K562 (cell line): ENCODE data around the gene TMEM53. TPM values are rescaled to one million over a fixed set of nuclear protein-coding genes. Genes with fewer than 3 reads are reported as not detected.

Experiments used
- CEBPB ChIP-seq: fragments of 450-650 bp; IDR thresholded peaks from 2 replicates; pipeline ENCODE4 v1.6.1; 2016; ENCODE audit warnings: missing genetic modification characterization, missing compliant biosample characterization
- CREB1 ChIP-seq, 2 experiments: sonication (generic) in 1 of 2; formaldehyde crosslinking in 1 of 2; IDR thresholded peaks; 2 replicates each; pipeline versions ENCODE4 v1.6.1 to v1.8.0; 2012 to 2022; ENCODE audit warnings: inconsistent platforms in 1 of 2, mild to moderate bottlenecking in 1 of 2, missing genetic modification reagents in 1 of 2, moderate library complexity in 1 of 2
- DMBX1 ChIP-seq: fragments of 250-450 bp; sonication (Bioruptor Pico); IDR thresholded peaks from 2 replicates; pipeline ENCODE4 v1.8.0; 2022; ENCODE audit warnings: inconsistent platforms, mild to moderate bottlenecking, moderate library complexity, borderline replicate concordance
- ETV5 ChIP-seq: sonication (generic); formaldehyde crosslinking; IDR thresholded peaks from 2 replicates; pipeline ENCODE4 v1.4.0; 2020; ENCODE audit warnings: low read depth, mild to moderate bottlenecking, missing genetic modification reagents
- HDAC8 ChIP-seq: fragments of 450-650 bp; IDR thresholded peaks from 2 replicates; pipeline ENCODE4 v1.6.1; 2016; ENCODE audit warnings: mild to moderate bottlenecking, missing genetic modification characterization, moderate library complexity, missing compliant biosample characterization
- HNRNPL ChIP-seq: fragments of 200-400 bp; formaldehyde crosslinking; IDR thresholded peaks from 2 replicates; pipeline ENCODE4 v1.6.1; 2017; ENCODE audit warnings: low read depth, mild to moderate bottlenecking, low read length
- KDM5B ChIP-seq: fragments of 200-600 bp; sonication (generic); IDR thresholded peaks from 2 replicates; pipeline ENCODE4 v1.6.1; 2012; ENCODE audit warnings: low read depth, mild to moderate bottlenecking, moderate library complexity, low read length, control low read depth, inconsistent platforms; ENCODE audit not compliant: insufficient replicate concordance
- MCM2 ChIP-seq: fragments of 450-650 bp; IDR thresholded peaks from 2 replicates; pipeline ENCODE4 v1.6.1; 2017; ENCODE audit warnings: low read depth, mild to moderate bottlenecking
- MTA1 ChIP-seq: fragments of 450-650 bp; IDR thresholded peaks from 2 replicates; pipeline ENCODE4 v1.6.1; 2017; ENCODE audit warnings: borderline replicate concordance
- MYNN ChIP-seq, 2 experiments: sonication (generic); formaldehyde crosslinking in 1 of 2; IDR thresholded peaks; 2 replicates each; pipeline versions ENCODE4 v1.5.0 to v1.6.1; 2016 to 2020; ENCODE audit warnings: antibody characterized with exemption in 1 of 2, missing genetic modification reagents in 1 of 2
- PPARD ChIP-seq: fragments of 250-450 bp; sonication (Bioruptor Pico); IDR thresholded peaks from 2 replicates; pipeline ENCODE4 v1.8.0; 2022; ENCODE audit warnings: inconsistent platforms, mild to moderate bottlenecking, moderate library complexity
- RAD21 ChIP-seq, 2 experiments: fragments of 250-450 bp in 1 of 2; fragments of 450-650 bp in 1 of 2; sonication (Bioruptor Pico) in 1 of 2; formaldehyde crosslinking in 1 of 2; IDR thresholded peaks in 1 of 2; conservative IDR thresholded peaks in 1 of 2; 2 replicates each; pipeline versions ENCODE4 v1.4.0 to v1.8.0; 2020 to 2022; ENCODE audit warnings: mild to moderate bottlenecking in 2 of 2, moderate library complexity in 1 of 2
- RBFOX2 ChIP-seq: fragments of 200-400 bp; formaldehyde crosslinking; IDR thresholded peaks from 2 replicates; pipeline ENCODE4 v1.6.1; 2017; ENCODE audit warnings: low read depth, mild to moderate bottlenecking, low read length, moderate library complexity
- TAL1 ChIP-seq: fragments of 450-650 bp; IDR thresholded peaks from 2 replicates; pipeline ENCODE4 v1.6.1; 2016; ENCODE audit warnings: mild to moderate bottlenecking
- TBP ChIP-seq: optimal IDR thresholded peaks from 2 replicates; pipeline ENCODE3; 2011; ENCODE audit warnings: low read depth, low read length, improper control_type of control experiment
- TCF3 ChIP-seq: sonication (generic); formaldehyde crosslinking; IDR thresholded peaks from 2 replicates; pipeline ENCODE4 v1.4.0; 2020; ENCODE audit warnings: mild to moderate bottlenecking, missing genetic modification reagents
- TEAD4 ChIP-seq, 2 experiments: sonication (generic) in 1 of 2; formaldehyde crosslinking in 1 of 2; IDR thresholded peaks; 2 replicates each; pipeline versions ENCODE4 v1.6.1 to v1.8.0; 2012 to 2022; ENCODE audit warnings: borderline replicate concordance in 1 of 2, inconsistent platforms in 1 of 2, low read length in 1 of 2, mild to moderate bottlenecking in 1 of 2, missing genetic modification reagents in 1 of 2
- ZFP36 ChIP-seq: fragments of 150-350 bp; IDR thresholded peaks from 2 replicates; pipeline ENCODE4 v1.6.1; 2018; ENCODE audit warnings: low read length, low read depth; ENCODE audit not compliant: partially characterized antibody
- ZNF253 ChIP-seq: fragments of 250-450 bp; sonication (Bioruptor Pico); conservative IDR thresholded peaks from 2 replicates; pipeline ENCODE4 v1.6.1; 2021; ENCODE audit warnings: mild to moderate bottlenecking
- ZNF79 ChIP-seq: fragments of 250-450 bp; sonication (Bioruptor Pico); IDR thresholded peaks from 2 replicates; pipeline ENCODE4 v1.4.0; 2020; ENCODE audit warnings: low read depth, mild to moderate bottlenecking, moderate library complexity
- polyA plus RNA-seq, 8 experiments: library from polyadenylated mRNA; depleted of rRNA in 4 of 8; stranded (reverse) in 5 of 8; unstranded in 3 of 8; fragments of >200 nt; fragmentation: Nextera tagmentation in 2 of 8; fragmentation: Illumina TruSeq in 1 of 8; extraction: Ambion mirVana in 2 of 8; extraction: Trizol in 1 of 8; gene quantifications; 2 replicates each; pipeline versions ENCODE4 v1.2.1 to v1.2.3, GENCODE V29; 2011 to 2014; ENCODE audit warnings: inconsistent platforms in 1 of 8, missing spikeins in 1 of 8
- total RNA-seq, 7 experiments: library from RNA; depleted of rRNA in 6 of 7; stranded (reverse); fragments of >200 nt in 6 of 7; fragmentation: Illumina TruSeq in 2 of 7; extraction: Trizol in 2 of 7; gene quantifications; 2 replicates each; pipeline versions ENCODE4 v1.2.1 to v1.2.3, GENCODE V29; 2011 to 2021; ENCODE audit warnings: low replicate concordance in 1 of 7
- TF ChIP-seq, protein P1 (sequence below): sonication (generic); formaldehyde crosslinking; IDR thresholded peaks from 2 replicates; pipeline ENCODE4 v1.9.0; 2022; ENCODE audit warnings: mild to moderate bottlenecking, missing genetic modification reagents
- TF ChIP-seq, protein P2 (sequence below): fragments of 200-800 bp; sonication (Bioruptor generic); IDR thresholded peaks from 2 replicates; pipeline ENCODE4 v1.6.1; 2017; ENCODE audit warnings: missing genetic modification characterization, missing compliant biosample characterization
- TF ChIP-seq, protein P3 (sequence below): IDR thresholded peaks from 2 replicates; pipeline ENCODE4 v1.6.1; 2014; ENCODE audit warnings: antibody characterized with exemption

The TMEM53 gene
- total and polyA plus RNA-seq, 9 of the 15 experiments (the other 6 are each of a cell fraction or from before 2014, with no cell fraction given), result 0.23 to 3.7 (median 2.0) TPM

DNA sequence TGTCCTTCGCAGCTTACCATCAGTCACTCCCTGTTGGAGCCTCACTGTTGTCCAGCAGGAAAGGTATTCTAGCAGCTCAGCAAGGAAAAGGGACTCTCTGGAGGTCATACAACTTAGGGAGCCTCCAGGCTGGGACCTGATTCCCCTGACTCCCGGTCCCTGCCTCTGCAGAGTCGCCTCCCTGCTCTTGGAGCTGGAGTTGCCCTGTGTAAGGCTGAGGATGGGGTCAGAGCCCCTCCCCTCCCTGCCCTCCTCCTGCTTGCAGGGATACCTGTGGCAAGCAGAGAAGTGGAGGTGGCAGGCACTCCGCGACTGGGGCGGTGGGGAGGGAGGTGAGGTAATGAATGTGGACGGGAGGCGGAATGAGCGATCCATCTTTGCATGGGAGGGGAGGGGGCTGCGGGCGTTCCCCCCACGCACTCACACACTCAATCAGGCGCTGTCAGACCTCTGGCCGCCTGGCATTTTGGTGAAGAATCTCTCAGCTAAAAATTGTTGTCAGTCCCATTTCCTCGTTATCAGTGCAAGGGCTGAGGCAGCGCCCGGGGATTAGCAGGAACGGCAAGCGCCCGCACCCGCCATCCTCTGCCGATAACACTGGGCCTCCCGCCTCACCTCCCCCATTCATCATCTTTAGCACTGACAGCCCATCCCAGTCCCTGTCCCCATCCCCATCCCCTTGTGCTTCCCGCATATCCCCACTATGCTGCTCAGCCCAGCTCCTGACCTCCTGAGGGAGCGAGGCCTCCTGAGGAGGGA, 64.3 kb downstream of the TMEM53 start (continued):
- TF ChIP-seq TEAD4 (IDR thresholded peaks at IDR 0.05; ENCODE audit: low read length) (peak; percentile 75), TEAD4 (CRISPR knock-in tag; IDR thresholded peaks at IDR 0.05; ENCODE audit: borderline replicate concordance) (0 out of 2 replicates have a peak, but pooled peaks have one; percentile 45), RBFOX2 (no peak), KDM5B (no peak), CEBPB (tag) (no peak), CREB1 (IDR thresholded peaks at IDR 0.05) (peak; percentile 49; the same call in 1 of the 2 replicates), CREB1 (CRISPR knock-in tag; IDR thresholded peaks at IDR 0.05) (no peak), ZNF79 (CRISPR knock-in tag) (no peak), ZNF253 (no peak), PPARD (CRISPR knock-in tag) (no peak), MTA1 (0 out of 2 replicates have a peak, but pooled peaks have one; percentile 28), MCM2 (no peak), ZFP36 (peak; percentile 35), HNRNPL (peak; percentile 30; the same call in 1 of the 2 replicates), DMBX1 (CRISPR knock-in tag) (peak; percentile 88), RAD21 (CRISPR knock-in tag; conservative IDR thresholded peaks at IDR 0.05 in 1 of 2, IDR thresholded peaks at IDR 0.05 in 1 of 2) (no peak), MYNN (IDR thresholded peaks at IDR 0.05) (peak; percentile 77; the same call in 1 of the 2 replicates), MYNN (CRISPR knock-in tag; IDR thresholded peaks at IDR 0.05) (no peak), TBP (no peak), HDAC8 (tag) (no peak), TCF3 (peak; percentile 93), TAL1 (peak; percentile 77; the same call in 1 of the 2 replicates), ETV5 (CRISPR knock-in tag) (peak; percentile 38; the same call in 1 of the 2 replicates)
- TF ChIP-seq, protein P1, sequence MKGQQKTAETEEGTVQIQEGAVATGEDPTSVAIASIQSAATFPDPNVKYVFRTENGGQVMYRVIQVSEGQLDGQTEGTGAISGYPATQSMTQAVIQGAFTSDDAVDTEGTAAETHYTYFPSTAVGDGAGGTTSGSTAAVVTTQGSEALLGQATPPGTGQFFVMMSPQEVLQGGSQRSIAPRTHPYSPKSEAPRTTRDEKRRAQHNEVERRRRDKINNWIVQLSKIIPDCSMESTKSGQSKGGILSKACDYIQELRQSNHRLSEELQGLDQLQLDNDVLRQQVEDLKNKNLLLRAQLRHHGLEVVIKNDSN (CRISPR knock-in tag), result 0 out of 2 replicates have a peak, but pooled peaks have one; percentile 30
- TF ChIP-seq, protein P2, sequence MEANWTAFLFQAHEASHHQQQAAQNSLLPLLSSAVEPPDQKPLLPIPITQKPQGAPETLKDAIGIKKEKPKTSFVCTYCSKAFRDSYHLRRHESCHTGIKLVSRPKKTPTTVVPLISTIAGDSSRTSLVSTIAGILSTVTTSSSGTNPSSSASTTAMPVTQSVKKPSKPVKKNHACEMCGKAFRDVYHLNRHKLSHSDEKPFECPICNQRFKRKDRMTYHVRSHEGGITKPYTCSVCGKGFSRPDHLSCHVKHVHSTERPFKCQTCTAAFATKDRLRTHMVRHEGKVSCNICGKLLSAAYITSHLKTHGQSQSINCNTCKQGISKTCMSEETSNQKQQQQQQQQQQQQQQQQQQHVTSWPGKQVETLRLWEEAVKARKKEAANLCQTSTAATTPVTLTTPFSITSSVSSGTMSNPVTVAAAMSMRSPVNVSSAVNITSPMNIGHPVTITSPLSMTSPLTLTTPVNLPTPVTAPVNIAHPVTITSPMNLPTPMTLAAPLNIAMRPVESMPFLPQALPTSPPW (CRISPR knock-in tag), result peak; percentile 79
- TF ChIP-seq, protein P3, sequence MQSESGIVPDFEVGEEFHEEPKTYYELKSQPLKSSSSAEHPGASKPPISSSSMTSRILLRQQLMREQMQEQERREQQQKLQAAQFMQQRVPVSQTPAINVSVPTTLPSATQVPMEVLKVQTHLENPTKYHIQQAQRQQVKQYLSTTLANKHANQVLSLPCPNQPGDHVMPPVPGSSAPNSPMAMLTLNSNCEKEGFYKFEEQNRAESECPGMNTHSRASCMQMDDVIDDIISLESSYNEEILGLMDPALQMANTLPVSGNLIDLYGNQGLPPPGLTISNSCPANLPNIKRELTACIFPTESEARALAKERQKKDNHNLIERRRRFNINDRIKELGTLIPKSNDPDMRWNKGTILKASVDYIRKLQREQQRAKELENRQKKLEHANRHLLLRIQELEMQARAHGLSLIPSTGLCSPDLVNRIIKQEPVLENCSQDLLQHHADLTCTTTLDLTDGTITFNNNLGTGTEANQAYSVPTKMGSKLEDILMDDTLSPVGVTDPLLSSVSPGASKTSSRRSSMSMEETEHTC, result peak; percentile 61; the same call in 1 of the 2 replicates
